ENCODE results near the gene PTPRT.

PTPRT gene

DNA sequence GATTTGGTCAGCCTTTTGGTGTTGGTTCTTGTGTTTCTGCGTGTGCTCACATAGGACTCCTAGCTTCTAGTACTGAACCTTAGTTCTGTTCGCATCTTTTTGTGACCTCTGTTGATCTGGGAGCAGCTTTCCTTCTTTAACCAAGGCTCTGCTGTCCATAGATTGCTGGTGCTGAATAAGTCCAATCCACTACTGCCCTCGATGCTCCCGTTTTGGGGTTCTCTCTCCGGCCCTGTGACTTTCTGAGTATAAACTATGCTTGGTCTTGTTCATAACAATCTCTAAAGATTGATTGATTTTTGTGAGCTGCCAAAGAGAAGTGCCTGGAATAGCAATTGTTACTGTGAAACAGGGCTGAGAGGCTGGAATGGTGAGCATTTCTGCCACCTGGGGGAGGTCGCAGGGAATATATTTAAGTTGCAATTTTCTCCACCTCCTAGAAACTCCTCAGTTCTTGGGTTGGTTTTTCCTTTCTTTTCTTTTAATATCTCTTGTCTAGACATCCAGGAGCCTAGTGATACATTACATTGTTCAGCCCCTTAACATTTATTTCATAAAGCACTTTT is 1148.6 kb downstream of the PTPRT start:
- H3K36me3 ChIP-seq (ENCODE audit: low read length) = no peaks in the 10 kb centered on the region
- H3K79me2 ChIP-seq (ENCODE audit: insufficient read depth, low read length) = no peaks in the 10 kb centered on the region
- no peak overlapping the region for H3K4me2 ChIP-seq (ENCODE audit: low read depth, low read length, poor library complexity, severe bottlenecking)
- no peak overlapping the region for H2AFZ ChIP-seq (ENCODE audit: low read depth, low read length, severe bottlenecking)
- H3K27me3 ChIP-seq (ENCODE audit: low read length) = no peaks in the 10 kb centered on the region
- no peaks in the 10 kb centered on the region for H3F3A ChIP-seq (ENCODE audit: insufficient read depth)
- no peaks in the 10 kb centered on the region for H4K20me1 ChIP-seq (ENCODE audit: low read depth, low read length)
- no peak overlapping the region for H3K9ac ChIP-seq (ENCODE audit: low read length)
- H3K4me3 ChIP-seq (ENCODE audit: insufficient read depth, low read length, poor library complexity, severe bottlenecking) = no peak overlapping the region
- no peak for TF ChIP-seq EZH2phosphoT487 (conservative IDR thresholded peaks at IDR 0.05; ENCODE audit: low read length)
- TF ChIP-seq, protein P1, sequence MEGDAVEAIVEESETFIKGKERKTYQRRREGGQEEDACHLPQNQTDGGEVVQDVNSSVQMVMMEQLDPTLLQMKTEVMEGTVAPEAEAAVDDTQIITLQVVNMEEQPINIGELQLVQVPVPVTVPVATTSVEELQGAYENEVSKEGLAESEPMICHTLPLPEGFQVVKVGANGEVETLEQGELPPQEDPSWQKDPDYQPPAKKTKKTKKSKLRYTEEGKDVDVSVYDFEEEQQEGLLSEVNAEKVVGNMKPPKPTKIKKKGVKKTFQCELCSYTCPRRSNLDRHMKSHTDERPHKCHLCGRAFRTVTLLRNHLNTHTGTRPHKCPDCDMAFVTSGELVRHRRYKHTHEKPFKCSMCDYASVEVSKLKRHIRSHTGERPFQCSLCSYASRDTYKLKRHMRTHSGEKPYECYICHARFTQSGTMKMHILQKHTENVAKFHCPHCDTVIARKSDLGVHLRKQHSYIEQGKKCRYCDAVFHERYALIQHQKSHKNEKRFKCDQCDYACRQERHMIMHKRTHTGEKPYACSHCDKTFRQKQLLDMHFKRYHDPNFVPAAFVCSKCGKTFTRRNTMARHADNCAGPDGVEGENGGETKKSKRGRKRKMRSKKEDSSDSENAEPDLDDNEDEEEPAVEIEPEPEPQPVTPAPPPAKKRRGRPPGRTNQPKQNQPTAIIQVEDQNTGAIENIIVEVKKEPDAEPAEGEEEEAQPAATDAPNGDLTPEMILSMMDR (IDR thresholded peaks at IDR 0.05; ENCODE audit: insufficient read depth, low read length, poor library complexity, severe bottlenecking) = no peak
- no peak overlapping the region for H3K27ac ChIP-seq (ENCODE audit: low read depth, low read length)
- H3K9me3 ChIP-seq (ENCODE audit: insufficient read depth, low read length) = no peaks in the 10 kb centered on the region
- H3K9me2 ChIP-seq (replicated peaks; ENCODE audit: insufficient read depth, low read length) = no peaks in the 10 kb centered on the region

- no peak overlapping the region for H3K27ac ChIP-seq (ENCODE audit: low read depth, low read length)
- H3K9me2 ChIP-seq (replicated peaks; ENCODE audit: insufficient read depth, low read length) = no peaks in the 10 kb centered on the region
- no peak overlapping the region for H2AFZ ChIP-seq (ENCODE audit: low read depth, low read length, severe bottlenecking)
- H3K4me2 ChIP-seq (ENCODE audit: low read depth, low read length, poor library complexity, severe bottlenecking) = no peak overlapping the region
- no peak for TF ChIP-seq EZH2phosphoT487 (conservative IDR thresholded peaks at IDR 0.05; ENCODE audit: low read length)
- TF ChIP-seq, protein P1 (IDR thresholded peaks at IDR 0.05; ENCODE audit: insufficient read depth, low read length, poor library complexity, severe bottlenecking) = no peak
- no peaks in the 10 kb centered on the region for H3K27me3 ChIP-seq (ENCODE audit: low read length)
- no peaks in the 10 kb centered on the region for H3K79me2 ChIP-seq (ENCODE audit: insufficient read depth, low read length)
- no peaks in the 10 kb centered on the region for H4K20me1 ChIP-seq (ENCODE audit: low read depth, low read length)
- H3K4me3 ChIP-seq (ENCODE audit: insufficient read depth, low read length, poor library complexity, severe bottlenecking) = no peak overlapping the region
- H3K9me3 ChIP-seq (ENCODE audit: insufficient read depth, low read length) = no peaks in the 10 kb centered on the region
- no peaks in the 10 kb centered on the region for H3F3A ChIP-seq (ENCODE audit: insufficient read depth)
- H3K9ac ChIP-seq (ENCODE audit: low read length) = no peak overlapping the region
- H3K36me3 ChIP-seq (ENCODE audit: low read length) = no peaks in the 10 kb centered on the region
Observed at GRCh38 chr20:42027746-42028268, 1161.9 kb downstream of the PTPRT start.

DNA sequence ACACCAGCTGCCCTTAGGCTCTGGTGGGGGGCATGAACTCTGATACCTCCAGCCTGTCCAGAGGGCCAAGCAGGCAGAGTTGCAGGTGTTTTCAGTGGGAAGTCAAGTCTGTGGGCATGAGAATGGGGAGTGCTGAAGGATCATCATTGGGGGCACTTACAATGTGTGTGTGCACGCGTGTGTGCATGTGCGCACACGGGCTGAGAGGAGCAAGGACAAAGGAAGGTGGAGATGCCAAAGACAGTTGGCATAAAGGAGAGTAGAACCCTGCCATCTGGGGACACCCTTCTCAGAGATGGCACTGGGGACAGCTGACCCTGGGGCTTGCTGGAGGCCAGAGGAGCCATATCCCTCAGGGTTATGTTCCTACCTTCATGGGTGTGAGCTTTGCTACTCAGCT is 1163.1 kb downstream of the PTPRT start:
- no peak overlapping the region for H3K27ac ChIP-seq (ENCODE audit: low read depth, low read length)
- H3K4me2 ChIP-seq (ENCODE audit: low read depth, low read length, poor library complexity, severe bottlenecking) = no peak overlapping the region
- H3K9ac ChIP-seq (ENCODE audit: low read length) = no peak overlapping the region
- H3K4me3 ChIP-seq (ENCODE audit: insufficient read depth, low read length, poor library complexity, severe bottlenecking) = no peak overlapping the region
- no peaks in the 10 kb centered on the region for H3K9me2 ChIP-seq (replicated peaks; ENCODE audit: insufficient read depth, low read length)
- no peaks in the 10 kb centered on the region for H3K79me2 ChIP-seq (ENCODE audit: insufficient read depth, low read length)
- TF ChIP-seq, protein P1 (IDR thresholded peaks at IDR 0.05; ENCODE audit: insufficient read depth, low read length, poor library complexity, severe bottlenecking) = no peak
- TF ChIP-seq EZH2phosphoT487 (conservative IDR thresholded peaks at IDR 0.05; ENCODE audit: low read length) = no peak
- no peaks in the 10 kb centered on the region for H3K36me3 ChIP-seq (ENCODE audit: low read length)
- no peaks in the 10 kb centered on the region for H3F3A ChIP-seq (ENCODE audit: insufficient read depth)
- no peaks in the 10 kb centered on the region for H3K9me3 ChIP-seq (ENCODE audit: insufficient read depth, low read length)
- H2AFZ ChIP-seq (ENCODE audit: low read depth, low read length, severe bottlenecking) = no peak overlapping the region
- no peaks in the 10 kb centered on the region for H3K27me3 ChIP-seq (ENCODE audit: low read length)
- no peaks in the 10 kb centered on the region for H4K20me1 ChIP-seq (ENCODE audit: low read depth, low read length)

All from SU-DHL-6 (cell line).